ENCODE results near the gene BCL11B.

DNA sequence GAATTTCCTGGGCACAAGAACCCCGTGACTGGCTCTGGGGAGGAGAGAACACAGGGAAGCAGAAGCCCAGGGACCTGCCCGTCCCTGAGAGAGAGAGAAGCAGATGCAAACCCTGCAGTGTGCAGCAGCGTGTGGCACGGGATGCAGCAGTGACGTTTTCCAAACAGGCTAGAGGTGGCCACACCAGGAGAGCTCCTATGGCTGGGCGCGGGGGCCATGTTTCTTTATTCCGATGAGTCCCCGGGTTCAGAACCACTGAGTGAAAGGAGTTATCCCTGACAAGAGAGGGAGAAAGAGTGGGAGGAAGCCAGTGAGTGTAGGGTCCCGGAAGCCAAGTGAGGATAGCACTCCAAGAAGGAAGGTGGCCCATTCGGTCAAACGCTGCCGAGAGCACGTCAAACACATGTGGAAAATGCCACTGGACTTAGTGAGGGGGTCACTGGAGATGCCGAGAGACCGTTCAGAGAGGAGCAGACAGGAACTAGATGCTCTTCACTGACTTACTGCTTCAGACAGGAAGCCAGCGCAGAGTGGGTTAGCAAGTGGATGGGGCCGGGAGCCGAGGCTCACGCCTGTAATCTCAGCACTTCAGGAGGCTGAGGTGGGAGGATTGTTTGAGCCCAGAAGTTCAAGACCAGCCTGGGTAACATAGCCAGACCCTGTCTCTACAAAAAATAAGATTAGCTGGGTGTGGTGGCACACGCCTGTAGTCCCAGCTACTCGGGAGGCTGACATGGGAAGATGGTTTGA is 123.0 kb downstream of the BCL11B start:
- no peak for TF ChIP-seq GATA2 (IDR thresholded peaks at IDR 0.05; ENCODE audit: low read depth, low read length)
- TF ChIP-seq GATA3 (IDR thresholded peaks at IDR 0.05; ENCODE audit: low read depth, low read length) = no peak

All from SH-SY5Y (cell line).